Neural progenitor cell (in vitro differentiated cells): ENCODE results near the gene SPIRE2.

Experiments
- CTCF ChIP-seq: fragments of 200-600 bp; sonication (generic); IDR thresholded peaks from 2 replicates; pipeline ENCODE4 v1.5.1; 2017; ENCODE audit warnings: antibody characterized with exemption, mild to moderate bottlenecking
- EZH2 ChIP-seq: fragments of 200-600 bp; sonication (generic); IDR thresholded peaks from 2 replicates; pipeline ENCODE4 v1.6.1; 2017; ENCODE audit warnings: antibody characterized with exemption, mild to moderate bottlenecking, moderate library complexity
- EZH2phosphoT487 ChIP-seq: fragments of 200-600 bp; sonication (generic); IDR thresholded peaks from 2 replicates; pipeline ENCODE4 v1.6.1; 2017; ENCODE audit warnings: antibody characterized with exemption

- no peak for TF ChIP-seq CTCF
- no peak for TF ChIP-seq EZH2
- TF ChIP-seq EZH2phosphoT487, result no peak
These were observed 32.6 kb upstream of the SPIRE2 start for GRCh38 chr16:89795676-89796075.
